OCI-LY7 (cell line): ENCODE measurements around the gene CIB4. TPM values are rescaled to one million over a fixed set of nuclear protein-coding genes. Genes with fewer than 3 reads are reported as not detected.

Experiments used
- BruUV-seq: library from RNA; stranded (reverse); fragments of 400-500 nt; replicated peaks from 2 replicates; lab custom pipeline; 2021; lab: Mats Ljungman, UMichigan
- CTCF ChIA-PET: fragments of 300-600 bp; sonication (Branson Sonifier 250); formaldehyde crosslinking; loops from one replicate; lab custom pipeline; 2022; ENCODE audit warnings: antibody characterized with exemption; ENCODE audit not compliant: unreplicated experiment; lab: Charles Lee
- POLR2A ChIA-PET: fragments of 300-600 bp; sonication (Branson Sonifier 250); formaldehyde crosslinking; loops from one replicate; lab custom pipeline; 2022; ENCODE audit warnings: antibody characterized with exemption; lab: Charles Lee
- DNase-seq: peaks from one replicate; pipeline ENCODE4 v3.0.0-alpha.2; 2015; ENCODE audit warnings: low spot score
- H2AFZ ChIP-seq: fragments of 200-600 bp; sonication (generic), shearing (Covaris generic); 2 replicates; pipeline ENCODE4 v1.6.1; 2014; ENCODE audit warnings: mild to moderate bottlenecking, antibody characterized with exemption, low read length, moderate library complexity
- H3K27ac ChIP-seq: fragments of 200-600 bp; sonication (generic); 2 replicates; pipeline ENCODE4 v1.5.1; 2014; ENCODE audit warnings: mixed run types, low read depth, mild to moderate bottlenecking, moderate library complexity, low read length, inconsistent platforms; ENCODE audit not compliant: poor library complexity, severe bottlenecking
- H3K36me3 ChIP-seq: fragments of 200-600 bp; sonication (generic); 2 replicates; pipeline ENCODE4 v1.6.1; 2014; ENCODE audit warnings: mild to moderate bottlenecking, antibody characterized with exemption, low read length, moderate library complexity, mixed read lengths; ENCODE audit not compliant: insufficient read depth
- H3K4me1 ChIP-seq: fragments of 200-600 bp; sonication (generic); 2 replicates; pipeline ENCODE4 v1.5.1; 2014; ENCODE audit warnings: mild to moderate bottlenecking, low read length; ENCODE audit not compliant: insufficient read depth, poor library complexity, severe bottlenecking
- H3K4me2 ChIP-seq: fragments of 200-600 bp; sonication (generic); 2 replicates; pipeline ENCODE4 v1.6.1; 2014; ENCODE audit warnings: mild to moderate bottlenecking, low read length
- H3K4me3 ChIP-seq: fragments of 200-600 bp; sonication (generic); 2 replicates; pipeline ENCODE4 v1.5.1; 2014; ENCODE audit warnings: mild to moderate bottlenecking, low read depth, low read length; ENCODE audit not compliant: poor library complexity, severe bottlenecking
- H3K79me2 ChIP-seq: fragments of 200-600 bp; sonication (generic); 2 replicates; pipeline ENCODE4 v1.6.1; 2016; ENCODE audit warnings: low read depth, mild to moderate bottlenecking, low read length, moderate library complexity, mixed read lengths; ENCODE audit not compliant: insufficient read depth
- H3K9me2 ChIP-seq: fragments of 200-600 bp; sonication (generic); 2 replicates; pipeline ENCODE4 v1.6.1; 2016; ENCODE audit warnings: mild to moderate bottlenecking, low read length, mixed read lengths; ENCODE audit not compliant: insufficient read depth
- H3K9me3 ChIP-seq: fragments of 200-600 bp; sonication (generic); 2 replicates; pipeline ENCODE4 v1.6.1; 2014; ENCODE audit warnings: mild to moderate bottlenecking, mixed run types, low read length, mixed read lengths
- H4K20me1 ChIP-seq: fragments of 200-600 bp; sonication (generic); 2 replicates; pipeline ENCODE4 v1.6.1; 2014; ENCODE audit warnings: mild to moderate bottlenecking, antibody characterized with exemption, low read length, moderate library complexity, mixed read lengths; ENCODE audit not compliant: insufficient read depth
- CTCF ChIP-seq: fragments of 200-600 bp; sonication (generic); conservative IDR thresholded peaks from 2 replicates; pipeline ENCODE4 v1.5.1; 2014; ENCODE audit warnings: mild to moderate bottlenecking, antibody characterized with exemption, low read length, moderate library complexity, mixed read lengths
- EZH2phosphoT487 ChIP-seq: fragments of 200-600 bp; sonication (generic); IDR thresholded peaks from 2 replicates; pipeline ENCODE4 v1.6.1; 2018; ENCODE audit warnings: low read depth, borderline replicate concordance, mild to moderate bottlenecking, mixed run types, antibody characterized with exemption, low read length, moderate library complexity, mixed read lengths
- intact Hi-C: fragments of 100-400 bp; cut with micrococcal nuclease; formaldehyde crosslinking; loops from one replicate; pipeline ENCODE4 v1.10.0; 2022; ENCODE audit not compliant: unreplicated experiment
- small RNA-seq: library from RNA; depleted of rRNA; stranded (forward); fragments of <200 nt; gene quantifications from one replicate; pipeline ENCODE3, GENCODE V24; 2014
- total RNA-seq, 2 experiments: library from RNA; depleted of rRNA in 1 of 2; stranded (reverse); fragments of >200 nt in 1 of 2; shearing (Covaris generic) in 1 of 2; gene quantifications; 2 replicates each; pipeline ENCODE4 v1.2.3, GENCODE V29; 2014 to 2022

The CIB4 gene
- total RNA-seq, 2 experiments from 2014 or later = not detected

- Histone ChIP-seq H3K36me3 (no peaks in the 10 kb centered on the region), H2AFZ (no peak overlapping the region), H3K9me2 (no peaks in the 10 kb centered on the region), H3K79me2 (no peaks in the 10 kb centered on the region), H3K4me3 (no peak overlapping the region), H3K9me3 (no peaks in the 10 kb centered on the region), H3K4me1 (no peaks in the 10 kb centered on the region), H3K4me2 (no peak overlapping the region), H3K27ac (no peak overlapping the region), H4K20me1 (no peaks in the 10 kb centered on the region)
- intact Hi-C loops = no loop called here
- BruUV-seq = no TSS peak
- no peak for DNase-seq
- ChIA-PET POLR2A (no interaction called here), CTCF (no interaction called here)
- TF ChIP-seq EZH2phosphoT487 (no peak), CTCF (no peak)
These were observed 108.6 kb downstream of the CIB4 start for GRCh38 chr2:26532301-26533250.

Small RNA genes within 50 kb of the gene (small RNA-seq; reads per million reads assigned to genes)
- not detected for gene AC015977.1

Other genes starting within 250 kb of the CIB4 start
- not detected in 2 replicates for gene DRC1, start 239.4 kb downstream of the CIB4 start, total RNA-seq (2014; rRNA removed; shearing (Covaris generic))
- gene DRC1, start 239.4 kb downstream of the CIB4 start, total RNA-seq (2022) = not detected in 2 replicates
- not detected in 2 replicates for gene OTOF, start 163.2 kb downstream of the CIB4 start, total RNA-seq (2014; rRNA removed; shearing (Covaris generic))
- gene OTOF, start 163.2 kb downstream of the CIB4 start, total RNA-seq (2022) = not detected in 2 replicates
- gene KCNK3, start 51.4 kb upstream of the CIB4 start, total RNA-seq (2014; rRNA removed; shearing (Covaris generic)) = not detected in 2 replicates
- not detected in 2 replicates for gene KCNK3, start 51.4 kb upstream of the CIB4 start, total RNA-seq (2022)
- 10.4 and 10.6 TPM in 2 replicates for gene SLC35F6, start 122.9 kb upstream of the CIB4 start, total RNA-seq (2014; rRNA removed; shearing (Covaris generic))
- 12.9 and 15.0 TPM in 2 replicates for gene SLC35F6, start 122.9 kb upstream of the CIB4 start, total RNA-seq (2022)
- gene CENPA, start 144.7 kb upstream of the CIB4 start, total RNA-seq (2014; rRNA removed; shearing (Covaris generic)) = 27.8 and 48.2 TPM in 2 replicates
- gene CENPA, start 144.7 kb upstream of the CIB4 start, total RNA-seq (2022) = 63.6 and 67.9 TPM in 2 replicates
- gene DPYSL5, start 206.8 kb upstream of the CIB4 start, total RNA-seq (2014; rRNA removed; shearing (Covaris generic)) = not detected in 2 replicates
- not detected in 2 replicates for gene DPYSL5, start 206.8 kb upstream of the CIB4 start, total RNA-seq (2022)